IMR-90 (cell line): Measurements from ENCODE around the gene COL8A1. TPM values are rescaled to one million over a fixed set of nuclear protein-coding genes. Genes with fewer than 3 reads are reported as not detected.
A peak's percentile ranks its signal among the peaks of the same experiment; 100 is the strongest.

ENCODE experiments used
- ATAC-seq: fragments of 200-7000 bp; cut with Tn5 transposase; 2 replicates; pipeline ENCODE4 v1.9.1; 2020; ENCODE audit warnings: low read depth, mild to moderate bottlenecking, moderate library complexity
- BruUV-seq: library from RNA; stranded (reverse); fragments of 400-500 nt; replicated peaks from 2 replicates; lab custom pipeline; 2021; lab: Mats Ljungman, UMichigan
- CTCF ChIA-PET: fragments of 300-600 bp; formaldehyde crosslinking; extraction: SDS; loops from one replicate; lab custom pipeline; 2021; ENCODE audit warnings: antibody characterized with exemption; lab: Yijun Ruan, JAX
- POLR2A ChIA-PET: fragments of 300-600 bp; sonication (Branson Sonifier 250); formaldehyde crosslinking; loops from one replicate; lab custom pipeline; 2022; ENCODE audit warnings: antibody characterized with exemption; ENCODE audit not compliant: unreplicated experiment; lab: Charles Lee
- DNase-seq: peaks from one replicate; pipeline ENCODE4 v3.0.0; 2013
- H2AFZ ChIP-seq: replicated peaks from 2 replicates; pipeline ENCODE3; 2013; ENCODE audit warnings: low read length, mild to moderate bottlenecking; ENCODE audit not compliant: poor library complexity
- H2AK5ac ChIP-seq: 2 replicates; pipeline ENCODE4 v1.6.1; 2013; ENCODE audit warnings: low read depth, low read length, inconsistent platforms
- H2AK9ac ChIP-seq: replicated peaks from 2 replicates; pipeline ENCODE3; 2013; ENCODE audit warnings: mild to moderate bottlenecking, low read depth, low read length, moderate library complexity; ENCODE audit not compliant: poor library complexity
- H2BK120ac ChIP-seq: 2 replicates; pipeline ENCODE4 v1.6.1; 2013; ENCODE audit warnings: low read depth, low read length, inconsistent platforms
- H2BK15ac ChIP-seq: 3 replicates; pipeline ENCODE4 v1.6.1; 2013; ENCODE audit warnings: low read depth, low read length, inconsistent platforms
- H2BK20ac ChIP-seq: 2 replicates; pipeline ENCODE4 v1.6.1; 2013; ENCODE audit warnings: low read depth, mild to moderate bottlenecking, inconsistent platforms, low read length, moderate library complexity
- H2BK5ac ChIP-seq: 2 replicates; pipeline ENCODE4 v1.6.1; 2013; ENCODE audit warnings: mild to moderate bottlenecking, low read depth, low read length, inconsistent platforms; ENCODE audit not compliant: poor library complexity, severe bottlenecking
- H3K14ac ChIP-seq: replicated peaks from 2 replicates; pipeline ENCODE4 v1.6.1; 2013; ENCODE audit warnings: low read depth, low read length, inconsistent platforms
- H3K18ac ChIP-seq: 2 replicates; pipeline ENCODE4 v1.6.1; 2013; ENCODE audit warnings: low read depth, low read length, control low read depth
- H3K23ac ChIP-seq: 2 replicates; pipeline ENCODE4 v1.6.1; 2013; ENCODE audit warnings: low read depth, low read length, inconsistent platforms
- H3K27ac ChIP-seq: 2 replicates; pipeline ENCODE4 v1.5.1; 2013; ENCODE audit warnings: mild to moderate bottlenecking, control low read depth, low read length; ENCODE audit not compliant: insufficient read depth
- H3K27me3 ChIP-seq: 2 replicates; pipeline ENCODE4 v1.6.1; 2013; ENCODE audit warnings: low read length; ENCODE audit not compliant: control insufficient read depth, insufficient read depth
- H3K36me3 ChIP-seq: 2 replicates; pipeline ENCODE4 v1.6.1; 2013; ENCODE audit warnings: low read length, mixed read lengths; ENCODE audit not compliant: control insufficient read depth, insufficient read depth
- H3K4ac ChIP-seq: 2 replicates; pipeline ENCODE4 v1.6.1; 2013; ENCODE audit warnings: low read depth, low read length, inconsistent platforms
- H3K4me1 ChIP-seq: 2 replicates; pipeline ENCODE4 v1.6.1; 2013; ENCODE audit warnings: low read length, mixed read lengths; ENCODE audit not compliant: control insufficient read depth, insufficient read depth
- H3K4me2 ChIP-seq: 2 replicates; pipeline ENCODE4 v1.6.1; 2013; ENCODE audit warnings: low read depth, mild to moderate bottlenecking, control low read depth, low read length, moderate library complexity
- H3K4me3 ChIP-seq: 2 replicates; pipeline ENCODE4 v1.5.1; 2013; ENCODE audit warnings: low read depth, mild to moderate bottlenecking, control low read depth, low read length, moderate library complexity; ENCODE audit not compliant: insufficient read depth
- H3K56ac ChIP-seq: 2 replicates; pipeline ENCODE4 v1.6.1; 2013; ENCODE audit warnings: low read length, inconsistent platforms; ENCODE audit not compliant: insufficient read depth; ENCODE audit errors: extremely low read depth
- H3K79me1 ChIP-seq, 2 experiments: 2 replicates each; pipeline ENCODE4 v1.6.1; 2013; ENCODE audit warnings: low read length in 2 of 2, inconsistent platforms in 1 of 2, low read depth in 1 of 2
- H3K9ac ChIP-seq: 2 replicates; pipeline ENCODE4 v1.6.1; 2013; ENCODE audit warnings: low read depth, low read length, control low read depth
- H3K9me1 ChIP-seq: 2 replicates; pipeline ENCODE4 v1.6.1; 2013; ENCODE audit warnings: low read length, inconsistent platforms; ENCODE audit not compliant: insufficient read depth
- H3K9me3 ChIP-seq: 2 replicates; pipeline ENCODE4 v1.6.1; 2013; ENCODE audit warnings: low read length; ENCODE audit not compliant: control insufficient read depth, insufficient read depth
- H4K20me1 ChIP-seq: 2 replicates; pipeline ENCODE4 v1.6.1; 2013; ENCODE audit warnings: low read length, inconsistent platforms; ENCODE audit not compliant: insufficient read depth
- H4K5ac ChIP-seq: 2 replicates; pipeline ENCODE4 v1.6.1; 2013; ENCODE audit warnings: mild to moderate bottlenecking, low read depth, low read length, control low read depth
- H4K8ac ChIP-seq, 2 experiments: 2 replicates each; pipeline ENCODE4 v1.6.1; 2013; ENCODE audit warnings: low read depth in 2 of 2, low read length in 2 of 2, control low read depth in 1 of 2, inconsistent platforms in 1 of 2
- H4K91ac ChIP-seq: 2 replicates; pipeline ENCODE4 v1.6.1; 2013; ENCODE audit warnings: low read depth, low read length, inconsistent platforms; ENCODE audit not compliant: insufficient read depth
- BHLHE40 ChIP-seq: fragments of 150-350 bp; IDR thresholded peaks from 2 replicates; pipeline ENCODE4 v1.6.1; 2016; ENCODE audit warnings: mild to moderate bottlenecking, low read depth, low read length
- CTCF ChIP-seq: conservative IDR thresholded peaks from 2 replicates; pipeline ENCODE4 v1.5.1; 2012; ENCODE audit warnings: mild to moderate bottlenecking, low read depth, low read length, improper control_type of control experiment
- FOS ChIP-seq: fragments of 150-350 bp; IDR thresholded peaks from 2 replicates; pipeline ENCODE4 v1.6.1; 2016; ENCODE audit warnings: low read depth, low read length
- MAFK ChIP-seq: IDR thresholded peaks from 2 replicates; pipeline ENCODE4 v1.6.1; 2012; ENCODE audit warnings: low read depth, low read length, improper control_type of control experiment
- MAZ ChIP-seq: IDR thresholded peaks from 2 replicates; pipeline ENCODE4 v1.6.1; 2012; ENCODE audit warnings: low read depth, mild to moderate bottlenecking, low read length, improper control_type of control experiment, moderate library complexity, borderline replicate concordance
- MXI1 ChIP-seq: IDR thresholded peaks from 2 replicates; pipeline ENCODE4 v1.6.1; 2012; ENCODE audit warnings: low read depth, mild to moderate bottlenecking, low read length, moderate library complexity, borderline replicate concordance
- NFE2L2 ChIP-seq: fragments of 150-350 bp; IDR thresholded peaks from 2 replicates; pipeline ENCODE4 v1.6.1; 2016; ENCODE audit warnings: low read depth, mild to moderate bottlenecking, low read length
- POLR2A ChIP-seq: IDR thresholded peaks from 2 replicates; pipeline ENCODE4 v1.6.1; 2012; ENCODE audit warnings: mild to moderate bottlenecking, low read depth, low read length
- RAD21 ChIP-seq: IDR thresholded peaks from 2 replicates; pipeline ENCODE4 v1.6.1; 2012; ENCODE audit warnings: low read length, improper control_type of control experiment
- RCOR1 ChIP-seq: IDR thresholded peaks from 2 replicates; pipeline ENCODE4 v1.6.1; 2012; ENCODE audit warnings: mild to moderate bottlenecking, low read length, improper control_type of control experiment; ENCODE audit not compliant: insufficient replicate concordance
- RFX5 ChIP-seq: IDR thresholded peaks from 2 replicates; pipeline ENCODE4 v1.8.0; 2012; ENCODE audit warnings: low read depth, mild to moderate bottlenecking, low read length, moderate library complexity
- SMC3 ChIP-seq: fragments of 150-350 bp; IDR thresholded peaks from 2 replicates; pipeline ENCODE4 v1.6.1; 2016; ENCODE audit warnings: low read depth, mild to moderate bottlenecking, antibody characterized with exemption, low read length, moderate library complexity
- WGBS, 2 experiments: methylation state at CpG; one replicate each; pipeline versions ENCODE4 v1.1.5 to v1.1.7; 2013; ENCODE audit warnings: missing lambda C conversion rate in 2 of 2; ENCODE audit not compliant: insufficient read length in 1 of 2; ENCODE audit errors: extremely low coverage in 2 of 2; 5-methylcytosine and 5-hydroxymethylcytosine counted together
- dilution Hi-C: fragments of 300-500 bp; cut with HindIII; formaldehyde crosslinking; loops from one replicate; pipeline ENCODE4 v1.14.3; 2018; ENCODE audit warnings: low sequenced_read_pairs; ENCODE audit not compliant: unreplicated experiment
- in situ Hi-C: fragments of 300-500 bp; cut with MboI; formaldehyde crosslinking; loops from 3 replicates; pipeline ENCODE4 v1.14.3; 2019; ENCODE audit warnings: low sequenced_read_pairs, inconsistent platforms, mixed read lengths
- intact Hi-C: fragments of 100-400 bp; cut with micrococcal nuclease; formaldehyde crosslinking; loops from 2 replicates; pipeline ENCODE4 v1.10.0; 2022
- polyA plus RNA-seq, 3 experiments: library from polyadenylated mRNA; depleted of rRNA; stranded (reverse); fragments of >200 nt; gene quantifications; 2 replicates each; pipeline ENCODE4 v1.2.3, GENCODE V29; 2012; ENCODE audit warnings: low replicate concordance in 1 of 3
- total RNA-seq: library from RNA; depleted of rRNA; stranded (reverse); fragments of >200 nt; gene quantifications from 2 replicates; pipeline ENCODE4 v1.2.3, GENCODE V29; 2012
- TF ChIP-seq, protein P1 (sequence below): fragments of 150-350 bp; IDR thresholded peaks from 2 replicates; pipeline ENCODE4 v1.6.1; 2016; ENCODE audit warnings: low read depth, mild to moderate bottlenecking, low read length, moderate library complexity, borderline replicate concordance
- TF ChIP-seq, protein P2 (sequence below): fragments of 150-350 bp; IDR thresholded peaks from 2 replicates; pipeline ENCODE4 v1.6.1; 2017; ENCODE audit warnings: mild to moderate bottlenecking, antibody characterized with exemption, low read length, low read depth

The COL8A1 gene
- total and polyA plus RNA-seq, 2 of the 4 experiments (the other 2 are of a cell fraction): 119 to 151 TPM

- Histone ChIP-seq H3K9me1 (peaks cover 3% of the 10 kb centered on the region; the same call in 1 of the 2 replicates), H2AFZ (no peak overlapping the region), H3K4me2 (peak overlapping the region; percentile 16; the same call in 1 of the 2 replicates), H2BK15ac (peak overlapping the region; percentile 59; the same call in 1 of the 3 replicates), H3K4me1 (peaks cover 15% of the 10 kb centered on the region; the same call in 1 of the 2 replicates), H2BK20ac (peak overlapping the region; percentile 92), H3K14ac (no peak overlapping the region; the same call in 1 of the 2 replicates), H3K9me3 (no peaks in the 10 kb centered on the region), H3K18ac (peak overlapping the region; percentile 71; the same call in 1 of the 2 replicates), H2BK120ac (peak overlapping the region; percentile 73), H3K79me1 (peaks cover 0 to 8% of the 10 kb centered on the region in 2 experiments; a peak in 1 of 4 replicates), H2BK5ac (peak overlapping the region; percentile 78), H4K91ac (0 out of 2 replicates have a peak overlapping the region, but pooled peaks have one; percentile 25), H3K36me3 (no peaks in the 10 kb centered on the region; the same call in 1 of the 2 replicates), H4K8ac (peak overlapping the region in 1 of 2 experiments; percentile 77; a peak in 2 of 4 replicates), H4K20me1 (no peaks in the 10 kb centered on the region), H3K56ac (no peak overlapping the region), H4K5ac (no peak overlapping the region), H3K4ac (peak overlapping the region; percentile 31; the same call in 1 of the 2 replicates), H3K4me3 (no peak overlapping the region), H3K27me3 (no peaks in the 10 kb centered on the region), H2AK5ac (no peak overlapping the region; the same call in 1 of the 2 replicates), H3K27ac (no peak overlapping the region), H3K23ac (no peak overlapping the region), H2AK9ac (no peak overlapping the region), H3K9ac (no peak overlapping the region)
- no TSS peak for BruUV-seq
- in situ Hi-C loops: no loop called here
- intact Hi-C loops: no loop called here
- ATAC-seq (peak; percentile 87), DNase-seq (peak; percentile 95)
- no CpG with 5 or more reads among the region's 5 CpGs for WGBS, 2 experiments
- ChIA-PET CTCF (interaction anchor here (0.6 to 0.7 kb wide), 2 partner anchors 16 to 29 kb away, joined by 3 read pairs; no protein-coding TSS in a partner anchor), POLR2A (no interaction called here)
- dilution Hi-C loops: no loop called here
- TF ChIP-seq CTCF: no peak
- TF ChIP-seq RAD21: no peak
- TF ChIP-seq POLR2A: no peak
- TF ChIP-seq MXI1: no peak
- TF ChIP-seq, protein P1, sequence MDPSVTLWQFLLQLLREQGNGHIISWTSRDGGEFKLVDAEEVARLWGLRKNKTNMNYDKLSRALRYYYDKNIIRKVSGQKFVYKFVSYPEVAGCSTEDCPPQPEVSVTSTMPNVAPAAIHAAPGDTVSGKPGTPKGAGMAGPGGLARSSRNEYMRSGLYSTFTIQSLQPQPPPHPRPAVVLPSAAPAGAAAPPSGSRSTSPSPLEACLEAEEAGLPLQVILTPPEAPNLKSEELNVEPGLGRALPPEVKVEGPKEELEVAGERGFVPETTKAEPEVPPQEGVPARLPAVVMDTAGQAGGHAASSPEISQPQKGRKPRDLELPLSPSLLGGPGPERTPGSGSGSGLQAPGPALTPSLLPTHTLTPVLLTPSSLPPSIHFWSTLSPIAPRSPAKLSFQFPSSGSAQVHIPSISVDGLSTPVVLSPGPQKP: no peak
- TF ChIP-seq RCOR1: peak; percentile 52
- TF ChIP-seq MAZ: peak; percentile 50; the same call in 1 of the 2 replicates
- no peak for TF ChIP-seq MAFK
- TF ChIP-seq, protein P2, sequence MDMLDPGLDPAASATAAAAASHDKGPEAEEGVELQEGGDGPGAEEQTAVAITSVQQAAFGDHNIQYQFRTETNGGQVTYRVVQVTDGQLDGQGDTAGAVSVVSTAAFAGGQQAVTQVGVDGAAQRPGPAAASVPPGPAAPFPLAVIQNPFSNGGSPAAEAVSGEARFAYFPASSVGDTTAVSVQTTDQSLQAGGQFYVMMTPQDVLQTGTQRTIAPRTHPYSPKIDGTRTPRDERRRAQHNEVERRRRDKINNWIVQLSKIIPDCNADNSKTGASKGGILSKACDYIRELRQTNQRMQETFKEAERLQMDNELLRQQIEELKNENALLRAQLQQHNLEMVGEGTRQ: no peak
- TF ChIP-seq RFX5: no peak
- TF ChIP-seq NFE2L2: no peak
- TF ChIP-seq SMC3: no peak
- peak; percentile 32; the same call in 1 of the 2 replicates for TF ChIP-seq BHLHE40
- 0 out of 2 replicates have a peak, but pooled peaks have one; percentile 30 for TF ChIP-seq FOS
These were observed 144.7 kb downstream of the COL8A1 start for GRCh38 chr3:99783011-99783573.
